ENCODE results near the gene FHAD1. TPM values are rescaled to one million over a fixed set of nuclear protein-coding genes. Genes with fewer than 3 reads are reported as not detected.
"Not testable (repeated sequence)": the region's sequence is repeated elsewhere in the genome, so short reads cannot be mapped to it uniquely, and the experiment has no call there.

FHAD1 gene
- total RNA-seq, 1 experiment from 2014 or later = not detected

DNA sequence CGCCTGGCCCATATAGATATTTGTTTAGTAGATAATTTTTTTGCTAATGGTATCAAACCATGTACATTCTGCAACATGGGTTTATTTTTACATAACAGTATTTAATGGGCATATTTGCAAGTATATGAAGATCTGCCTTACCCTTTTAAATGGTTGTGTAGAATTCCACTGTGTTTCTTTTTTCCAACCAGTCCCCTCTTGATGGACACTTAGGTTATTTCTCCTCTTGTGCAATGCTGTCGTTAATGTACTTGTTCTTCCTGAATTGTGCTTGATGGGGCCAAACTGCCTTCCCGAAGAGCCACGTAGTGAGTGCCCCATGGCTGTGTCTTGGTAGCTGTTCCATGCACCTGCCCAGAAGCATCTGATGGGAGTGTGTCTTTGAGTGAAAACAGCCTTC lies 123.2 kb downstream of the FHAD1 start:
- H3K36me3 Mint-ChIP-seq (ENCODE audit: insufficient read depth, unreplicated experiment) = no peaks in the 10 kb centered on the region
- H3K4me1 Mint-ChIP-seq (ENCODE audit: insufficient read depth, unreplicated experiment) = no peaks in the 10 kb centered on the region
- H3K27me3 Mint-ChIP-seq (ENCODE audit: insufficient read depth, unreplicated experiment) = no peaks in the 10 kb centered on the region
- TF ChIP-seq, protein P1, sequence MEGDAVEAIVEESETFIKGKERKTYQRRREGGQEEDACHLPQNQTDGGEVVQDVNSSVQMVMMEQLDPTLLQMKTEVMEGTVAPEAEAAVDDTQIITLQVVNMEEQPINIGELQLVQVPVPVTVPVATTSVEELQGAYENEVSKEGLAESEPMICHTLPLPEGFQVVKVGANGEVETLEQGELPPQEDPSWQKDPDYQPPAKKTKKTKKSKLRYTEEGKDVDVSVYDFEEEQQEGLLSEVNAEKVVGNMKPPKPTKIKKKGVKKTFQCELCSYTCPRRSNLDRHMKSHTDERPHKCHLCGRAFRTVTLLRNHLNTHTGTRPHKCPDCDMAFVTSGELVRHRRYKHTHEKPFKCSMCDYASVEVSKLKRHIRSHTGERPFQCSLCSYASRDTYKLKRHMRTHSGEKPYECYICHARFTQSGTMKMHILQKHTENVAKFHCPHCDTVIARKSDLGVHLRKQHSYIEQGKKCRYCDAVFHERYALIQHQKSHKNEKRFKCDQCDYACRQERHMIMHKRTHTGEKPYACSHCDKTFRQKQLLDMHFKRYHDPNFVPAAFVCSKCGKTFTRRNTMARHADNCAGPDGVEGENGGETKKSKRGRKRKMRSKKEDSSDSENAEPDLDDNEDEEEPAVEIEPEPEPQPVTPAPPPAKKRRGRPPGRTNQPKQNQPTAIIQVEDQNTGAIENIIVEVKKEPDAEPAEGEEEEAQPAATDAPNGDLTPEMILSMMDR (IDR thresholded peaks at IDR 0.05; ENCODE audit: unreplicated experiment) = no peak
- H3K4me3 Mint-ChIP-seq (ENCODE audit: unreplicated experiment) = no peak overlapping the region
- intact Hi-C loops (cut with micrococcal nuclease) = no loop called here
- H3K9me3 Mint-ChIP-seq (ENCODE audit: unreplicated experiment) = no peaks in the 10 kb centered on the region
- no peak overlapping the region for H3K27ac Mint-ChIP-seq (ENCODE audit: low read depth, unreplicated experiment)
- POLR2A ChIA-PET = no interaction called here
- DNase-seq (ENCODE audit: unreplicated experiment) = no peak
- no TSS peak for BruUV-seq (replicated peaks)
- CTCF ChIA-PET = no interaction called here

- H3K27ac Mint-ChIP-seq (ENCODE audit: low read depth, unreplicated experiment) = no peak overlapping the region
These were observed 123.9 kb downstream of the FHAD1 start for GRCh38 chr1:15370781-15371520.

GRCh38 chr1:15371610-15372545 lies 124.9 kb downstream of the FHAD1 start:
- Mint-ChIP-seq H3K4me3 (ENCODE audit: unreplicated experiment) (no peak overlapping the region), H3K27me3 (ENCODE audit: insufficient read depth, unreplicated experiment) (no peaks in the 10 kb centered on the region), H3K36me3 (ENCODE audit: insufficient read depth, unreplicated experiment) (no peaks in the 10 kb centered on the region), H3K27ac (ENCODE audit: low read depth, unreplicated experiment) (peak overlapping the region; percentile 18), H3K4me1 (ENCODE audit: insufficient read depth, unreplicated experiment) (no peaks in the 10 kb centered on the region), H3K9me3 (ENCODE audit: unreplicated experiment) (no peaks in the 10 kb centered on the region)
- ChIA-PET POLR2A (no interaction called here), CTCF (no interaction called here)
- no TSS peak for BruUV-seq (replicated peaks)
- no peak for DNase-seq (ENCODE audit: unreplicated experiment)
- TF ChIP-seq, protein P1 (IDR thresholded peaks at IDR 0.05; ENCODE audit: unreplicated experiment) = no peak
- intact Hi-C loops (cut with micrococcal nuclease) = no loop called here

More at GRCh38 chr1:15370781-15371520, 123.9 kb downstream of the FHAD1 start:
- TF ChIP-seq, protein P1 (IDR thresholded peaks at IDR 0.05; ENCODE audit: unreplicated experiment) = no peak
- intact Hi-C loops (cut with micrococcal nuclease) = no loop called here
- Mint-ChIP-seq H3K9me3 (ENCODE audit: unreplicated experiment) (no peaks in the 10 kb centered on the region), H3K4me3 (ENCODE audit: unreplicated experiment) (no peak overlapping the region), H3K27me3 (ENCODE audit: insufficient read depth, unreplicated experiment) (no peaks in the 10 kb centered on the region), H3K4me1 (ENCODE audit: insufficient read depth, unreplicated experiment) (no peaks in the 10 kb centered on the region), H3K36me3 (ENCODE audit: insufficient read depth, unreplicated experiment) (no peaks in the 10 kb centered on the region)
- ChIA-PET POLR2A (no interaction called here), CTCF (no interaction called here)
- BruUV-seq (replicated peaks) = no TSS peak
- DNase-seq (ENCODE audit: unreplicated experiment) = no peak

DNA sequence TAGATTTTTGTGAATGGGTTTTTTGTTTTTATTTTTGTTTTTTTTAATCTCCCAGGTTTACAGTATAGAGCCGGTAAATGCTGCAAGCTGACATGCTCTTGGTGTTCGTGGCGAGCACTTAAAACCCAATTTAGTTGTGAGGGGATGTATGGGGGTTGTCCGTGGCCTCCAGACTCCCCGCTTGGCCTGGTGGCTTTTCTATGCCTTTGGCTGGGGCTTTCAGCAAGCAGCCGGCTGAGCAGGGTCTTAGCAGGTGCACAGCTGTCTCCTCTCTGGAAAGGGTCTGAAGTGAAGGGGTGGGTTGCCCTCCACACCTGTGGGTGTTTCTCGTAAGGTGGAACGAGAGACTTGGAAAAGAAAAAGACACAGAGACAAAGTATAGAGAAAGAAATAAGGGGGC lies 131.7 kb downstream of the FHAD1 start:
- H3K9me3 Mint-ChIP-seq (ENCODE audit: unreplicated experiment) = no peaks in the 10 kb centered on the region
- H3K36me3 Mint-ChIP-seq (ENCODE audit: insufficient read depth, unreplicated experiment) = no peaks in the 10 kb centered on the region
- H3K27ac Mint-ChIP-seq (ENCODE audit: low read depth, unreplicated experiment) = no peak overlapping the region
- no peaks in the 10 kb centered on the region for H3K27me3 Mint-ChIP-seq (ENCODE audit: insufficient read depth, unreplicated experiment)
- CTCF ChIA-PET = no interaction called here
- POLR2A ChIA-PET = no interaction called here
- TF ChIP-seq, protein P1 (IDR thresholded peaks at IDR 0.05; ENCODE audit: unreplicated experiment) = no peak
- no peak overlapping the region for H3K4me3 Mint-ChIP-seq (ENCODE audit: unreplicated experiment)
- intact Hi-C loops (cut with micrococcal nuclease) = no loop called here
- H3K4me1 Mint-ChIP-seq (ENCODE audit: insufficient read depth, unreplicated experiment) = peaks cover 5% of the 10 kb centered on the region
- no peak for DNase-seq (ENCODE audit: unreplicated experiment)
- no TSS peak for BruUV-seq (replicated peaks)

DNA sequence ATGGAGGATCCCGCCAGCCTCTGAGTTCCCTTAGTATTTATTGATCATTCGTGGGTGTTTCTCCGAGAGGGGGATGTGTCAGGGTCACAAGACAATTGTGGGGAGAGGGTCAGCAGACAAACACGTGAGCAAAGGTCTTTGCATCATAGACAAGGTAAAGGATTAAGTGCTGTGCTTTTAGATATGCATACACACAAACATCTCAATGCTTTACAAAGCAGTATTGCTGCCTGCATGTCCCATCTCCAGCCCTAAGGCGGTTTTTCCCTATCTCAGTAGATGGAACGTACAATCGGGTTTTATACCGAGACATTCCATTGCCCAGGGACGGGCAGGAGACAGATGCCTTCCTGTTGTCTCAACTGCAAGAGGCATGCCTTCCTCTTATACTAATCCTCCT lies 132.1 kb downstream of the FHAD1 start:
- H3K27ac Mint-ChIP-seq (ENCODE audit: low read depth, unreplicated experiment); DNase-seq (ENCODE audit: unreplicated experiment); H3K27me3 Mint-ChIP-seq (ENCODE audit: insufficient read depth, unreplicated experiment); CTCF ChIA-PET; H3K9me3 Mint-ChIP-seq (ENCODE audit: unreplicated experiment); BruUV-seq (replicated peaks); intact Hi-C loops (cut with micrococcal nuclease); POLR2A ChIA-PET; H3K4me3 Mint-ChIP-seq (ENCODE audit: unreplicated experiment); H3K4me1 Mint-ChIP-seq (ENCODE audit: insufficient read depth, unreplicated experiment); H3K36me3 Mint-ChIP-seq (ENCODE audit: insufficient read depth, unreplicated experiment): not testable (repeated sequence)

Measured in MCF 10A (cell line).